Tibial artery (tissue), 4 donors: ENCODE data around the gene ZNF280D.

ENCODE experiments used
- DNase-seq, 2 donors: peaks; one replicate each; pipeline ENCODE4 v3.0.0-alpha.2; 2019
- H3K27ac ChIP-seq, 2 donors: fragments of 200-600 bp; sonication (generic) in 1 of 2; 1 replicate in 1 of 2; 2 replicates in 1 of 2; pipeline ENCODE4 v1.5.1; 2018 to 2019; ENCODE audit warnings: mild to moderate bottlenecking in 1 of 2
- H3K27me3 ChIP-seq, 2 donors: fragments of 200-600 bp; sonication (generic) in 1 of 2; one replicate each; pipeline versions ENCODE4 v1.5.1 to v1.6.0; 2016 to 2019
- H3K36me3 ChIP-seq, 3 donors: fragments of 200-600 bp; sonication (generic) in 2 of 3; one replicate each; pipeline ENCODE4 v1.5.1; 2016 to 2019; ENCODE audit warnings: mild to moderate bottlenecking in 2 of 3
- H3K4me1 ChIP-seq, 4 donors: fragments of 200-600 bp; sonication (generic) in 2 of 4; 1 replicate in 3 of 4; 2 replicates in 1 of 4; pipeline ENCODE4 v1.5.1; 2016 to 2019
- H3K4me3 ChIP-seq, 2 donors: fragments of 200-600 bp; sonication (generic) in 1 of 2; 1 replicate in 1 of 2; 2 replicates in 1 of 2; pipeline ENCODE4 v1.5.1; 2018 to 2019; ENCODE audit warnings: mild to moderate bottlenecking in 2 of 2
- H3K9me3 ChIP-seq, 3 donors: fragments of 200-600 bp; sonication (generic) in 1 of 3; one replicate each; pipeline ENCODE4 v1.5.1; 2016 to 2019
- intact Hi-C: fragments of 100-400 bp; cut with DNase I; formaldehyde crosslinking; loops from one replicate; pipeline ENCODE4 v1.15.0; 2023; ENCODE audit warnings: low total_unique reads
- TF ChIP-seq, protein P1 (sequence below), 2 experiments: fragments of 200-600 bp in 1 of 2; fragments of 450-650 bp in 1 of 2; IDR thresholded peaks; one replicate each; pipeline ENCODE4 v1.5.1; 2017 to 2019; ENCODE audit warnings: antibody characterized with exemption in 2 of 2, mild to moderate bottlenecking in 1 of 2, moderate library complexity in 1 of 2

ZNF280D gene

GRCh38 chr15:56732135-56732885 lies 999 bp downstream of the ZNF280D start:
- TF ChIP-seq, protein P1, sequence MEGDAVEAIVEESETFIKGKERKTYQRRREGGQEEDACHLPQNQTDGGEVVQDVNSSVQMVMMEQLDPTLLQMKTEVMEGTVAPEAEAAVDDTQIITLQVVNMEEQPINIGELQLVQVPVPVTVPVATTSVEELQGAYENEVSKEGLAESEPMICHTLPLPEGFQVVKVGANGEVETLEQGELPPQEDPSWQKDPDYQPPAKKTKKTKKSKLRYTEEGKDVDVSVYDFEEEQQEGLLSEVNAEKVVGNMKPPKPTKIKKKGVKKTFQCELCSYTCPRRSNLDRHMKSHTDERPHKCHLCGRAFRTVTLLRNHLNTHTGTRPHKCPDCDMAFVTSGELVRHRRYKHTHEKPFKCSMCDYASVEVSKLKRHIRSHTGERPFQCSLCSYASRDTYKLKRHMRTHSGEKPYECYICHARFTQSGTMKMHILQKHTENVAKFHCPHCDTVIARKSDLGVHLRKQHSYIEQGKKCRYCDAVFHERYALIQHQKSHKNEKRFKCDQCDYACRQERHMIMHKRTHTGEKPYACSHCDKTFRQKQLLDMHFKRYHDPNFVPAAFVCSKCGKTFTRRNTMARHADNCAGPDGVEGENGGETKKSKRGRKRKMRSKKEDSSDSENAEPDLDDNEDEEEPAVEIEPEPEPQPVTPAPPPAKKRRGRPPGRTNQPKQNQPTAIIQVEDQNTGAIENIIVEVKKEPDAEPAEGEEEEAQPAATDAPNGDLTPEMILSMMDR (IDR thresholded peaks at IDR 0.05) = no peak
- H3K27ac ChIP-seq = peak overlapping the region; percentile 91 to 96
- H3K9me3 ChIP-seq = no peaks in the 10 kb centered on the region
- DNase-seq = no peak
- peaks cover 0 to 55% (median 35%) of the 10 kb centered on the region in 4 donors for H3K4me1 ChIP-seq
- intact Hi-C loops = no loop called here
- H3K27me3 ChIP-seq = no peaks in the 10 kb centered on the region
- peak overlapping the region; percentile 61 to 84 for H3K4me3 ChIP-seq
- no peaks in the 10 kb centered on the region for H3K36me3 ChIP-seq

- DNase-seq = no peak
- Histone ChIP-seq H3K9me3 (no peaks in the 10 kb centered on the region), H3K4me1 (peaks cover 0 to 62% (median 35%) of the 10 kb centered on the region in 4 donors), H3K36me3 (peaks cover 0 to 6% (median 0%) of the 10 kb centered on the region in 3 donors), H3K4me3 (peak overlapping the region; percentile 61 to 84), H3K27me3 (no peaks in the 10 kb centered on the region), H3K27ac (peak overlapping the region; percentile 91 to 96)
- intact Hi-C loops = no loop called here
- TF ChIP-seq, protein P1 (IDR thresholded peaks at IDR 0.05) = no peak
Observed at GRCh38 chr15:56731548-56731947, 1.8 kb downstream of the ZNF280D start.

DNA sequence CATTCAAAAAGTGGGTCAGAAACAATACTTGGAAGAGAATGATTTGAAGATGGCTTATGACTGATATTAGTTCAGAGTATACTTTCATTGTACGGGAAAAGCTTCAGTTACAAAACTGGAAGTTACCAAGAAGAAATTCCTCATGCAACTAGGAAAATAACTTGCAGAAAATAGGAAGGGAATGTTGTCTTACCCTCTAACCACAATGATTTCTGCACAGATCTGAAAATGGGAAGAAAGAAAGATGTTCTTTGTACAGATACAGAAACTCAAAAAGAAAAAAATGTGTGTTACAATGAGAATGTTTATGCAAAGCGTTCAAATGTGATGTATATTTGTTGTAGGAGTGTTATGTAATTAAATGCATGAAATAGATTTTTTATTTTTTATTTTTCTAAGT lies 3.7 kb downstream of the ZNF280D start:
- TF ChIP-seq, protein P1 (IDR thresholded peaks at IDR 0.05) = no peak
- no peaks in the 10 kb centered on the region for H3K9me3 ChIP-seq
- peak overlapping the region in 1 of 2 donors; percentile 96 for H3K27ac ChIP-seq
- no peak for DNase-seq
- H3K4me1 ChIP-seq = peaks cover 0 to 81% (median 39%) of the 10 kb centered on the region in 4 donors
- peaks cover 0 to 7% (median 0%) of the 10 kb centered on the region in 3 donors for H3K36me3 ChIP-seq
- intact Hi-C loops = no loop called here
- H3K27me3 ChIP-seq = no peaks in the 10 kb centered on the region
- no peak overlapping the region for H3K4me3 ChIP-seq

GRCh38 chr15:56725386-56725785 lies 7.9 kb downstream of the ZNF280D start:
- H3K4me3 ChIP-seq = no peak overlapping the region
- H3K4me1 ChIP-seq = peaks cover 0 to 74% (median 22%) of the 10 kb centered on the region in 4 donors
- H3K27ac ChIP-seq = no peak overlapping the region
- intact Hi-C loops = no loop called here
- TF ChIP-seq, protein P1 (IDR thresholded peaks at IDR 0.05) = no peak
- peaks cover 0 to 7% (median 0%) of the 10 kb centered on the region in 3 donors for H3K36me3 ChIP-seq
- no peaks in the 10 kb centered on the region for H3K27me3 ChIP-seq
- no peak for DNase-seq
- H3K9me3 ChIP-seq = no peaks in the 10 kb centered on the region

DNA sequence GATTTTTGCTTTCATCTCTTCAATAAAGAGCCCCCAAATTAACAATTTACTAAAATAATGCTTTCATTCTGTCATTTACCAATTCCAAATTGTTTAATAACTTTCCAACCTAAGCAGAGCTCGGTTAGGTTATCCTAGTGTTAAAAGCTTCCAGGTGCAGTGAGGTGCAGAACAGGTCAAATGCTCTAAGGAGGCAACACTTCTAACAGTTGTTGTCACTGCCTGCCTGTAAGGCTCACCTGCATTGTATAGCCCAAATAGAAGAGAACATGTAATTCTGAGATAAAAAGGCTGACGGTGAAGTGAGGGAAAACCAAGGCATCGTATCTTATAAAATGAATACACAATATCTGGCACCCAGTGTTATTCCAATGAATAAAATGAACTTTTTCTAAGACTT lies 9.1 kb downstream of the ZNF280D start:
- TF ChIP-seq, protein P1 (IDR thresholded peaks at IDR 0.05) = no peak
- H3K4me1 ChIP-seq = peaks cover 0 to 74% (median 16%) of the 10 kb centered on the region in 4 donors
- no peak for DNase-seq
- peaks cover 0 to 7% (median 0%) of the 10 kb centered on the region in 3 donors for H3K36me3 ChIP-seq
- H3K4me3 ChIP-seq = no peak overlapping the region
- intact Hi-C loops = no loop called here
- H3K27ac ChIP-seq = no peak overlapping the region
- no peaks in the 10 kb centered on the region for H3K9me3 ChIP-seq
- no peaks in the 10 kb centered on the region for H3K27me3 ChIP-seq
